ENCODE data around the gene ARF3.
"Not testable (repeated sequence)": the region's sequence is repeated elsewhere in the genome, so short reads cannot be mapped to it uniquely, and the experiment has no call there.

The ARF3 gene

DNA sequence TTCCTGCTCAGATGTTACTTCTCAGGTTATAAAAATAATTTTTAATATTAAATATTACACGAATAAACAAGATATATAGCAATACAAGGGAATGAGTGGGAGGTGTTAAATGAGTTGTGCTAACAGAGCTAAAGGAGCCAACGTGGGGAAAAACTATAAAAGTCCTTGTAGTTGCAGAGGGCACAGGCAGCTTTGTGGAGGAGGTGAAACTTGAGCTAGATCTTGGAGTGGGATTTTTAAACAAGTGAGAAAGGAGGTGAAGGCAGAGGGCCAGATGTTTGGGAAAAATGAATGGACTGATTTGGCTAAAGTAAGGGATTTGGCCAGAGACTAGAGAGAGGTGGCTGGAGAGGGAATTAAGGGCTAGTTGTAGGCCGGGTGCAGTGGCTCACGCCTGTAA is 26.8 kb downstream of the ARF3 start:
- no peaks in the 10 kb centered on the region for H3K9me3 ChIP-seq (ENCODE audit: control insufficient read depth in 1 of 2, low read length in 2 of 2)
- H3K27me3 ChIP-seq (ENCODE audit: control insufficient read depth in 1 of 2, insufficient read depth in 2 of 2, low read length in 2 of 2) = no peaks in the 10 kb centered on the region
- H3K27ac ChIP-seq (ENCODE audit: low read depth, low read length) = no peak overlapping the region
- no peak overlapping the region for H3K9ac ChIP-seq (ENCODE audit: low read depth in 1 of 2, low read length in 2 of 2)
- H3K36me3 ChIP-seq (ENCODE audit: control insufficient read depth in 1 of 2, insufficient read depth in 2 of 2, low read length in 2 of 2) = peaks cover 21 to 30% of the 10 kb centered on the region in 2 donors
- H3K4me3 ChIP-seq (ENCODE audit: low read depth in 1 of 2, low read length in 2 of 2) = no peak overlapping the region
- peaks cover 3 to 4% of the 10 kb centered on the region in 2 donors for H3K4me1 ChIP-seq (ENCODE audit: control insufficient read depth in 1 of 2, insufficient read depth in 2 of 2, low read length in 2 of 2)

DNA sequence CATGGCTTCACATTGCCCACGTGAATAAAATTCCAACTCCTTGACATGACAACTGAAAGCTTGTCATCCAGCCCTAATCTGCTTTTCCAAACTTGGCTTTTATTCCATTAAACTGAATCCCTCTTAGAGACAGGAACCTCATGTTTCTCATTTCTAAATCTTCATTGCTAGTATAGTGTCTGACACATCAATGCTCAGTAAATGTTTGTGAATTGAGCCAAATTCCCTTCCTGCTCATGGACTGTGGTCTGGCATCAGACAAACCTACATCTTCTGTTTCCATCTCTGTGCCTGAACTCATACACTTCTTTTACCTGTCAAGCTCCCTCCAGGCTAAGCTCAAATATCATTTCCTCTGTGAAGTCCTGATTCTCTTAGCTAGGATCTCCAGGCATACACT is 27.7 kb downstream of the ARF3 start:
- Histone ChIP-seq H3K4me3 (ENCODE audit: low read depth in 1 of 2, low read length in 2 of 2) (no peak overlapping the region), H3K4me1 (ENCODE audit: control insufficient read depth in 1 of 2, insufficient read depth in 2 of 2, low read length in 2 of 2) (peaks cover 4 to 7% of the 10 kb centered on the region in 2 donors), H3K36me3 (ENCODE audit: control insufficient read depth in 1 of 2, insufficient read depth in 2 of 2, low read length in 2 of 2) (peaks cover 21 to 25% of the 10 kb centered on the region in 2 donors), H3K9me3 (ENCODE audit: control insufficient read depth in 1 of 2, low read length in 2 of 2) (no peaks in the 10 kb centered on the region), H3K9ac (ENCODE audit: low read depth in 1 of 2, low read length in 2 of 2) (no peak overlapping the region), H3K27ac (ENCODE audit: low read depth, low read length) (no peak overlapping the region), H3K27me3 (ENCODE audit: control insufficient read depth in 1 of 2, insufficient read depth in 2 of 2, low read length in 2 of 2) (no peaks in the 10 kb centered on the region)

DNA sequence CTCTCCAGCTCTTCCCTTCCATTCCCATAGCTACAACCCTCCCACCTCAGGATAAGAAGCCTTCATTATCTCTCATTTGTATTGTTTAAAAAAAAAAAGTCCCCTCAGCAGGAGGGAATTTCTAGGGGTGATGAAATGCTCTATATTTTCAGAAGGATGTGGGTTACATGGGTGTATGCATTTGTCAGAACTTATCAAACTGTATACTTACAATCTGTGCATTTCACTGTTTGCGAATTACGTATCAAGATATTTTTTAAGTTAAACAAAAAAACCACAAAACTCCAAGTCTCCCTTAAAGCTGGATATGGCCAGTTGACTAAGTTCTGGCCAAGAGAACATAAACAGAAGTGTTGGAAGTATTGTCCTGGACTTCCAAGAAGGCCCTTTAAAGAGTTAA is 30.0 kb downstream of the ARF3 start:
- Histone ChIP-seq H3K36me3 (ENCODE audit: control insufficient read depth in 1 of 2, insufficient read depth in 2 of 2, low read length in 2 of 2) (peaks cover 10 to 20% of the 10 kb centered on the region in 2 donors), H3K9me3 (ENCODE audit: control insufficient read depth in 1 of 2, low read length in 2 of 2) (no peaks in the 10 kb centered on the region), H3K27me3 (ENCODE audit: control insufficient read depth in 1 of 2, insufficient read depth in 2 of 2, low read length in 2 of 2) (no peaks in the 10 kb centered on the region), H3K4me3 (ENCODE audit: low read depth in 1 of 2, low read length in 2 of 2) (no peak overlapping the region), H3K27ac (ENCODE audit: low read depth, low read length) (no peak overlapping the region), H3K4me1 (ENCODE audit: control insufficient read depth in 1 of 2, insufficient read depth in 2 of 2, low read length in 2 of 2) (peaks cover 9 to 18% of the 10 kb centered on the region in 2 donors), H3K9ac (ENCODE audit: low read depth in 1 of 2, low read length in 2 of 2) (no peak overlapping the region)

DNA sequence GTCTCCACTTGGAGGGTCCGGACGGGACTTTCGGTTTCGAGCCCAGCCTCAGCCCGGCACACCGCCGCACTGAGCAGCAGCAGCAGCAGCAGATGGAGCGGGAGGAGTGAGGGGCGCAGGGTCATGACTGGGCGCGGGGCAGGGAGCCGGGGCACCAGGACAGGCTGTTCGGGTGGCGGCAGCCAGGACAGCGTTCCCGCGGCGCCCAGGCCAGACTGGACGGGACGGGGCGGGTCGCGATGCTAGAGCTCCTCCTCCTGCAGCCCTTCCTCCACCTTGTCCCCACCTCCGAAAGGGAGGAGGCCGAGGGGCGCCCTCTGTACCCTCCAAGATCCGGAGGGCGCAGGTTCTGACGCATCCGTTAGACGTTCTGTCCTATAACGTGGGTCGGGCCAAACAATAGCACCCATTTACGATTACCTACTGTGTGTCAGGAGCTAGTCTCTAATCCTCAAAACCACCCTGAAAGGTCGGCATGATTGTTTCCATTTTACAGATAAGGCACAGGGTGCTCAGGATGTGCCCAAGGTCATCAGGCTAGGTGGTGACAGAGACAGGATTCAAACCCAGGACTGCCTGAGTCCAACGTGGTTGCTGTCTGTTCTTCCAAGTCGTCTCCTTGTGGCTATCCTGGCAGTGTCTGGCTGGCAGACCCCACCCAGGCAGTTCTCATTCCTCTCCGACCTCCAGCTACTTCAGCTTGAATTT is 31.8 kb downstream of the ARF3 start, which contains the start of gene FKBP11:
Gene FKBP11, minus strand, starts transcription at position 189 of the 708 bp plus-strand sequence. Its CDS starts 64 bp downstream, at position 125.
- H3K36me3 ChIP-seq (ENCODE audit: control insufficient read depth in 1 of 2, insufficient read depth in 2 of 2, low read length in 2 of 2) = peaks cover 4 to 14% of the 10 kb centered on the region in 2 donors
- H3K27ac ChIP-seq (ENCODE audit: low read depth, low read length) = peak within 1 kb of the TSS; percentile 64
- peak within 1 kb of the TSS; percentile 75 to 86 for H3K9ac ChIP-seq (ENCODE audit: low read depth in 1 of 2, low read length in 2 of 2)
- H3K27me3 ChIP-seq (ENCODE audit: control insufficient read depth in 1 of 2, insufficient read depth in 2 of 2, low read length in 2 of 2) = no peaks in the 10 kb centered on the region
- H3K4me3 ChIP-seq (ENCODE audit: low read depth in 1 of 2, low read length in 2 of 2) = peak within 1 kb of the TSS; percentile 97 to 98
- peaks cover 9 to 18% of the 10 kb centered on the region in 2 donors for H3K4me1 ChIP-seq (ENCODE audit: control insufficient read depth in 1 of 2, insufficient read depth in 2 of 2, low read length in 2 of 2)
- no peaks in the 10 kb centered on the region for H3K9me3 ChIP-seq (ENCODE audit: control insufficient read depth in 1 of 2, low read length in 2 of 2)

DNA sequence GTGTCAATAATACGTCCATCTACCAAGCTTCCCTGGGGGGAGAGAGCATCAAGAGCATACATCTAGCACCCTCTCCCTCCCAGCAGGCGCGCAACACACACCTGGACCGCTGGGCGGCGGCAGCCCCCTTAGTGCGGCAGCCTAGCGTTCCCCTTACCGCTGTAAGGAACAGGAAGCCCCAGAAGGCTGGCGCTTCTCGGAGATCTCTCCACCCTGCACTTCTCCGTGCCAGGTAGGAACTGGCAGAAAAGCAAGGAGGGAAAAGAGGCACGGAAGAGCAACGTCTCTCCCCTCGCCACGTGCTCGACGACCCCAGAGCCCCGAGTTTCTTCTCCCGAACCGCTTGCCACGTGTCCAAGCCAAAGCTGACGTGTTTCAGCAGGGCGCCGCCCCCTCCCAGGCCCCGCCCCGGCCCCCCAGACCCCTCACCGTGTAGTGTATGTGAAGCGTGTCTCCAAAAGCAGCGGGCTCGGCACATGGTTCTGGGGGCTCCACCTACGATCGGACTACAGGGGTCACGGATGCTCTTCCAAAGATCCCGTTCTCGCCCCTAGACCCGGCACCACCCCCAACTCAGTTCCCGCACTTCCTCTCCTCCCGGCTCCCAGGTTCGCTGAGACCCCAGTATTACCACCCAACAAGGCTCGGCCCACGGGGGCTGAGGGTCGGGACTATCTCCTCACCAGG is 32.5 kb downstream of the ARF3 start:
- peak overlapping the region; percentile 97 to 98 for H3K4me3 ChIP-seq (ENCODE audit: low read depth in 1 of 2, low read length in 2 of 2)
- H3K27ac ChIP-seq (ENCODE audit: low read depth, low read length) = peak overlapping the region; percentile 64
- peaks cover 9 to 18% of the 10 kb centered on the region in 2 donors for H3K4me1 ChIP-seq (ENCODE audit: control insufficient read depth in 1 of 2, insufficient read depth in 2 of 2, low read length in 2 of 2)
- no peaks in the 10 kb centered on the region for H3K9me3 ChIP-seq (ENCODE audit: control insufficient read depth in 1 of 2, low read length in 2 of 2)
- H3K36me3 ChIP-seq (ENCODE audit: control insufficient read depth in 1 of 2, insufficient read depth in 2 of 2, low read length in 2 of 2) = peaks cover 4 to 14% of the 10 kb centered on the region in 2 donors
- H3K9ac ChIP-seq (ENCODE audit: low read depth in 1 of 2, low read length in 2 of 2) = peak overlapping the region; percentile 75 to 86
- no peaks in the 10 kb centered on the region for H3K27me3 ChIP-seq (ENCODE audit: control insufficient read depth in 1 of 2, insufficient read depth in 2 of 2, low read length in 2 of 2)

DNA sequence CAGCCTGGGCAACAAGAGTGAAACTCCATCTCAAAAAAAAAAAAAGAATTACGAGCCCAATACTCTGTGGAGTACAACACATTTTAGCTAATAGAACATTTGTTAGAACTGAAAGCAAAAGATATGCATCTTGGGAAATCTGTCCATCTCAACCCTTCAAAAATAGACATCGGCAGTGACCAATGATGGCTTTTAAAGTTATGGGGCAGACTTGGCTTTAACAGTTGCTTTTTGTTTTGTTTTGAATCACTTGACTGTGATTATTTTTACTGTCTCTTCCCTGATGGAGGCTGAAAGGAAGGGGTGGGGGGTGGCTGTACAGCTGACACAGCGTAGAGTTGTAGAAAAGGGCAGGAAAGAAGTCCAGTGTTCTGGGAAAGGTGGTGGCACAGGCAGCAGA is 34.2 kb downstream of the ARF3 start:
- no peak overlapping the region for H3K9ac ChIP-seq (ENCODE audit: low read depth in 1 of 2, low read length in 2 of 2)
- H3K9me3 ChIP-seq (ENCODE audit: control insufficient read depth in 1 of 2, low read length in 2 of 2) = no peaks in the 10 kb centered on the region
- H3K4me3 ChIP-seq (ENCODE audit: low read depth in 1 of 2, low read length in 2 of 2) = no peak overlapping the region
- peaks cover 9 to 18% of the 10 kb centered on the region in 2 donors for H3K4me1 ChIP-seq (ENCODE audit: control insufficient read depth in 1 of 2, insufficient read depth in 2 of 2, low read length in 2 of 2)
- H3K36me3 ChIP-seq (ENCODE audit: control insufficient read depth in 1 of 2, insufficient read depth in 2 of 2, low read length in 2 of 2) = peaks cover 0 to 11% of the 10 kb centered on the region in 2 donors
- H3K27me3 ChIP-seq (ENCODE audit: control insufficient read depth in 1 of 2, insufficient read depth in 2 of 2, low read length in 2 of 2) = no peaks in the 10 kb centered on the region
- no peak overlapping the region for H3K27ac ChIP-seq (ENCODE audit: low read depth, low read length)

DNA sequence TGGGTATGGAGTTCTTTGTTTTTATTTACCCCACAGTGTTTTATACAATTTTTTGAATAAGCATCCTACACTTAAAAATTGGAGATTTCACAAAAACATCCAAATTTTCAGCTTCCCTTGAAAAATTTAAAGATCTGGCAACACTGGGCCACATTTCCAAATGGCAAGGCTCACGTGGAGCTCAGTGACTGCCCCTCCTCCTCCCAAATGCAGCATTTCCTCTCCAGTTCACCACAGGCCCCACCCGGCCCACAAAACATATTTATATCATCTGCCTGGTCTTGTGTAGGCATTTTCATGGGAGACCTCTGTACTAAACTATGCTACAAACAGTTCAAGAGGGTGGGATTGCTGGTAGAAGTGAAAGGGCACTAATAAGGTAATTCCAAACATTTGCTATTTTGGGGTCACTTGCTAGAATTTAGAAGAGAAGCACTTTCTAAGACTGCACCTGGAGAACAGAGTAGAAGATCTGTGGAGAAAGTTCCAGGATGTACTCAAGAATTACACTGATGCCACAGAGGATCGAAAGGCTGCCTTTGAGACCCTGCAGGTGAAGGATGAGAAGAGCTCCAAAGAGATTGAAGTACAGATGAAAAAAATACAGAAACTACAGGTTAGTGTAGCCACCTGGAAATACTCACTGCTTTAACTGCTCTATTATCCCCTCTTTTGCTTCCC is 39.3 kb downstream of the ARF3 start:
- no peaks in the 10 kb centered on the region for H3K9me3 ChIP-seq (ENCODE audit: control insufficient read depth in 1 of 2, low read length in 2 of 2)
- no peak overlapping the region for H3K27ac ChIP-seq (ENCODE audit: low read depth, low read length)
- no peak overlapping the region for H3K4me3 ChIP-seq (ENCODE audit: low read depth in 1 of 2, low read length in 2 of 2)

DNA sequence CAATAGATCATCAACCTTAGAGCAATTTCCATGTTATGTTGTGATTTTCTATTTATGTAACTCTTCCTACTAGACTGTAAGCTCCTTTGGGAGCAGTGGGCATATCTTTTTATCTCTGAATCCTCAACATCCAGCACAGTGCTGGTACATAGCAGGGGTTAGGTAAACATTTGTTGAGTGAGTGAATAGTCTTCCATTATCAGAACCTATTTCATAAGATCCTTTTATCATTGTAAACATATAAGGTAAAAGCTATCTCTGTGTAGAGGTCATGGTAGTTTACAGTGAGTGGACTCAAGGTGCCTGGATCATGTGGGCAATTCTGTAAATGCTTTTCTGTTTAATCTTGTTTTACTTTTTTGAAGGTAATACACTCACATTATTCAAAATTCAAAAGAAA is 47.1 kb downstream of the ARF3 start:
- Histone ChIP-seq H3K9me3 (ENCODE audit: control insufficient read depth in 1 of 2, low read length in 2 of 2) (no peaks in the 10 kb centered on the region), H3K27ac (ENCODE audit: low read depth, low read length) (no peak overlapping the region), H3K4me1 (ENCODE audit: control insufficient read depth in 1 of 2, insufficient read depth in 2 of 2, low read length in 2 of 2) (peaks cover 6 to 8% of the 10 kb centered on the region in 2 donors), H3K36me3 (ENCODE audit: control insufficient read depth in 1 of 2, insufficient read depth in 2 of 2, low read length in 2 of 2) (no peaks in the 10 kb centered on the region), H3K4me3 (ENCODE audit: low read depth in 1 of 2, low read length in 2 of 2) (no peak overlapping the region), H3K27me3 (ENCODE audit: control insufficient read depth in 1 of 2, insufficient read depth in 2 of 2, low read length in 2 of 2) (no peaks in the 10 kb centered on the region), H3K9ac (ENCODE audit: low read depth in 1 of 2, low read length in 2 of 2) (no peak overlapping the region)

More for the DNA sequence above, 39.3 kb downstream of the ARF3 start:
- no peaks in the 10 kb centered on the region for H3K4me1 ChIP-seq (ENCODE audit: control insufficient read depth in 1 of 2, insufficient read depth in 2 of 2, low read length in 2 of 2)
- no peak overlapping the region for H3K9ac ChIP-seq (ENCODE audit: low read depth in 1 of 2, low read length in 2 of 2)
- H3K36me3 ChIP-seq (ENCODE audit: control insufficient read depth in 1 of 2, insufficient read depth in 2 of 2, low read length in 2 of 2) = peaks cover 0 to 7% of the 10 kb centered on the region in 2 donors
- H3K27me3 ChIP-seq (ENCODE audit: control insufficient read depth in 1 of 2, insufficient read depth in 2 of 2, low read length in 2 of 2) = no peaks in the 10 kb centered on the region

DNA sequence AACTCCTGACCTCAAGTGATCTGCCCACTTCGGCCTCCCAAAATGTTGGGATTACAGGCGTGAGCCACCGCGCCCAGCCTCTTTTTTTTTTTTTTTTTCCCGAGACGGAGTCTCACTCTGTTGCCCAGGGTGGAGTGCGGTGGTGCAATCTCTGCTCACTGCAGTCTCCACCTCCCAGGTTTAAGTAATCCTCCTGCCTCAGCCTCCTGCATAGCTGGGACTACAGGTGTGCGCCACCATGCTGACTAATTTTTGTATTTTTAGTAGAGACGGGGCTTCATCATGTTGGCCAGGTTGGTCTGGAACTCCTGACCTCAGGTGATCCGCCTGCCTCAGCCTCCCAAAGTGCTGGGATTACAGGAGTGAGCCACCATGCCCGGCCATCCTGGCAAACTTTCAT is 47.6 kb downstream of the ARF3 start:
- not testable (repeated sequence) for H3K4me1 ChIP-seq (ENCODE audit: control insufficient read depth in 1 of 2, insufficient read depth in 2 of 2, low read length in 2 of 2); H3K9ac ChIP-seq (ENCODE audit: low read depth in 1 of 2, low read length in 2 of 2); H3K27ac ChIP-seq (ENCODE audit: low read depth, low read length); H3K27me3 ChIP-seq (ENCODE audit: control insufficient read depth in 1 of 2, insufficient read depth in 2 of 2, low read length in 2 of 2); H3K9me3 ChIP-seq (ENCODE audit: control insufficient read depth in 1 of 2, low read length in 2 of 2); H3K4me3 ChIP-seq (ENCODE audit: low read depth in 1 of 2, low read length in 2 of 2); H3K36me3 ChIP-seq (ENCODE audit: control insufficient read depth in 1 of 2, insufficient read depth in 2 of 2, low read length in 2 of 2)

DNA sequence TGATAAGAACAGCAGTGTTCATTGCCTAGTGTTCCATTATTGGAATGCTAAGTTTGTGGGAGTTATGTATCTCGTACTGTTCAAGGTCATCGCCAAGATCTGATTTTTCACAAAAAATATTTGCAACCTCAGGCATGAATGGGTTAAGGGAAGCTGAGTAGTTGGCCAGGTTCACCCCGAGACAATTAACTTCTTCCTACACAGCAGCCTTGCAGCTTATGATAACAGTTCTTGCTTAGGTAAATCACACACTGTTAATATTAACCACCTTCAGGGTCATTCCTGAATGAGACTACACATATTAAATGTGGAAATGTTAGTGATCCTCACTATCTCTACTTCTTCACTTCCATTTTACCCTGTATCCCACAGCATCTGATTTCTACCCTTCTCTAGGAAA is 50.0 kb downstream of the ARF3 start:
- Histone ChIP-seq H3K9me3 (ENCODE audit: control insufficient read depth in 1 of 2, low read length in 2 of 2) (no peaks in the 10 kb centered on the region), H3K27me3 (ENCODE audit: control insufficient read depth in 1 of 2, insufficient read depth in 2 of 2, low read length in 2 of 2) (no peaks in the 10 kb centered on the region), H3K4me1 (ENCODE audit: control insufficient read depth in 1 of 2, insufficient read depth in 2 of 2, low read length in 2 of 2) (peaks cover 9 to 16% of the 10 kb centered on the region in 2 donors), H3K36me3 (ENCODE audit: control insufficient read depth in 1 of 2, insufficient read depth in 2 of 2, low read length in 2 of 2) (no peaks in the 10 kb centered on the region), H3K4me3 (ENCODE audit: low read depth in 1 of 2, low read length in 2 of 2) (no peak overlapping the region), H3K27ac (ENCODE audit: low read depth, low read length) (no peak overlapping the region), H3K9ac (ENCODE audit: low read depth in 1 of 2, low read length in 2 of 2) (no peak overlapping the region)

All from duodenal mucosa (tissue), 2 donors.